HG03571 (cell line): Measurements from ENCODE around the gene LOXL3.

Source experiments
- ATAC-seq: cut with Tn5 transposase; IDR thresholded peaks from one replicate; pipeline ENCODE4 v1.9.1; 2021; ENCODE audit not compliant: unreplicated experiment

Gene LOXL3

GRCh38 chr2:74551942-74552913, 1.5 kb downstream of the LOXL3 start:
- ATAC-seq = no peak

- ATAC-seq = no peak
Observed at GRCh38 chr2:74551530-74551929, 2.2 kb downstream of the LOXL3 start.

GRCh38 chr2:74550231-74550630, 3.5 kb downstream of the LOXL3 start:
- no peak for ATAC-seq

GRCh38 chr2:74548900-74549826, 4.6 kb downstream of the LOXL3 start:
- no peak for ATAC-seq

- ATAC-seq = no peak
Observed at GRCh38 chr2:74548285-74548899, 5.3 kb downstream of the LOXL3 start.

- no peak for ATAC-seq
Observed at GRCh38 chr2:74546004-74546403, 7.7 kb downstream of the LOXL3 start.

GRCh38 chr2:74544634-74545033, 9.1 kb downstream of the LOXL3 start:
- no peak for ATAC-seq

- no peak for ATAC-seq
Observed at GRCh38 chr2:74542978-74543377, 10.8 kb downstream of the LOXL3 start.

- ATAC-seq = no peak
Observed at GRCh38 chr2:74540291-74540690, 13.5 kb downstream of the LOXL3 start.

- ATAC-seq = no peak
Observed at GRCh38 chr2:74538881-74539339, 14.8 kb downstream of the LOXL3 start.

- no peak for ATAC-seq
Observed at GRCh38 chr2:74537140-74537539, 16.6 kb downstream of the LOXL3 start.

GRCh38 chr2:74536166-74536950, 17.4 kb downstream of the LOXL3 start:
- ATAC-seq = no peak

- ATAC-seq = no peak
Observed at GRCh38 chr2:74535440-74535965, 18.2 kb downstream of the LOXL3 start.

- no peak for ATAC-seq
Observed at GRCh38 chr2:74534411-74534810, 19.3 kb downstream of the LOXL3 start.

- ATAC-seq = no peak
Observed at GRCh38 chr2:74533464-74533863, 20.3 kb downstream of the LOXL3 start.

- no peak for ATAC-seq
Observed at GRCh38 chr2:74532222-74532621, 21.5 kb downstream of the LOXL3 start.

- no peak for ATAC-seq
Observed at GRCh38 chr2:74531666-74532065, 22.1 kb downstream of the LOXL3 start.

- peak; percentile 28 for ATAC-seq
Observed at GRCh38 chr2:74530239-74531187, 23.2 kb downstream of the LOXL3 start.
